A549 (cell line): ENCODE measurements around the gene AGFG1. TPM values are rescaled to one million over a fixed set of nuclear protein-coding genes. Genes with fewer than 3 reads are reported as not detected.
A peak's percentile ranks its signal among the peaks of the same experiment; 100 is the strongest.

Experiments
- ATAC-seq, 2 experiments: fragments of 200-7000 bp in 1 of 2; fragments of >200 bp in 1 of 2; cut with Nextera tagmentation in 1 of 2; cut with Tn5 transposase in 1 of 2; 3 replicates each; pipeline versions ENCODE4 v1.8.0 to v1.9.1; 2018 to 2020; ENCODE audit warnings: mild to moderate bottlenecking in 1 of 2, moderate library complexity in 1 of 2
- CTCF ChIA-PET: fragments of 300-600 bp; sonication (Branson Sonifier 250); formaldehyde crosslinking; extraction: SDS; loops from one replicate; lab custom pipeline; 2021; ENCODE audit warnings: antibody characterized with exemption, inconsistent platforms; lab: Yijun Ruan, JAX
- POLR2A ChIA-PET: fragments of 350-600 bp; formaldehyde crosslinking; extraction: SDS; loops from one replicate; lab custom pipeline; 2021; ENCODE audit warnings: antibody characterized with exemption, inconsistent platforms; lab: Yijun Ruan, JAX
- DNase-seq, 2 experiments: peaks; one replicate each; pipeline versions ENCODE4 v3.0.0 to v3.0.0-alpha.2; 2011 to 2016; ENCODE audit warnings: low read depth in 1 of 2, low spot score in 1 of 2
- FAIRE-seq: peaks from 2 replicates; lab custom pipeline; 2011; peaks lifted over from hg19 to GRCh38; lab: Jason Lieb, UNC
- H3K27ac ChIP-seq, 2 experiments: fragments of >200 bp; sonication (Bioruptor Twin); formaldehyde crosslinking; 3 replicates each; pipeline ENCODE4 v1.5.1; 2016 to 2017
- H3K4me1 ChIP-seq: fragments of >200 bp; sonication (Bioruptor Twin); formaldehyde crosslinking; 3 replicates; pipeline ENCODE4 v1.6.1; 2016
- H3K4me2 ChIP-seq: fragments of >200 bp; sonication (Bioruptor Twin); formaldehyde crosslinking; 3 replicates; pipeline ENCODE4 v1.6.1; 2016
- H3K4me3 ChIP-seq: fragments of >200 bp; sonication (Bioruptor Twin); formaldehyde crosslinking; 3 replicates; pipeline ENCODE4 v1.5.1; 2016
- H3K9me3 ChIP-seq: fragments of >200 bp; sonication (Bioruptor Twin); formaldehyde crosslinking; 3 replicates; pipeline ENCODE4 v1.6.1; 2016
- CEBPB ChIP-seq, 2 experiments: fragments of >200 bp in 1 of 2; sonication (Bioruptor Twin) in 1 of 2; formaldehyde crosslinking in 1 of 2; IDR thresholded peaks; 2 replicates each; pipeline ENCODE4 v1.6.1; 2012 to 2016
- CTCF ChIP-seq: fragments of >200 bp; sonication (Bioruptor Twin); formaldehyde crosslinking; IDR thresholded peaks from 3 replicates; pipeline ENCODE4 v1.5.1; 2016
- EHF ChIP-seq: fragments of 250-450 bp; sonication (Bioruptor Pico); IDR thresholded peaks from 2 replicates; pipeline ENCODE4 v1.5.0; 2020; ENCODE audit warnings: mild to moderate bottlenecking
- EP300 ChIP-seq, 2 experiments: fragments of >200 bp; sonication (Bioruptor Twin); formaldehyde crosslinking; IDR thresholded peaks; 2 replicates in 1 of 2; 3 replicates in 1 of 2; pipeline ENCODE4 v1.6.1; 2016 to 2017
- ESRRA ChIP-seq: fragments of 150-350 bp; IDR thresholded peaks from 2 replicates; pipeline ENCODE4 v1.6.1; 2014; ENCODE audit warnings: mild to moderate bottlenecking, low read length, borderline replicate concordance
- FOSL2 ChIP-seq, 2 experiments: fragments of 450-650 bp in 1 of 2; fragments of >200 bp in 1 of 2; sonication (Bioruptor Twin) in 1 of 2; formaldehyde crosslinking; IDR thresholded peaks; 2 replicates each; pipeline versions ENCODE4 v1.5.0 to v1.6.1; 2016 to 2020; ENCODE audit warnings: mild to moderate bottlenecking in 1 of 2, moderate library complexity in 1 of 2
- FOXS1 ChIP-seq: fragments of 250-450 bp; sonication (Bioruptor Pico); IDR thresholded peaks from 2 replicates; pipeline ENCODE4 v1.5.0; 2020; ENCODE audit warnings: mild to moderate bottlenecking, moderate library complexity
- GATA3 ChIP-seq: IDR thresholded peaks from 2 replicates; pipeline ENCODE4 v1.6.1; 2012; ENCODE audit warnings: borderline replicate concordance
- HOXA7 ChIP-seq: fragments of 250-450 bp; sonication (Bioruptor Pico); IDR thresholded peaks from 2 replicates; pipeline ENCODE4 v1.5.0; 2020; ENCODE audit warnings: mild to moderate bottlenecking, moderate library complexity
- HOXB13 ChIP-seq: fragments of 250-450 bp; sonication (Bioruptor Pico); IDR thresholded peaks from 2 replicates; pipeline ENCODE4 v1.5.0; 2020; ENCODE audit warnings: low read depth, mild to moderate bottlenecking, moderate library complexity
- HOXB5 ChIP-seq: fragments of 250-450 bp; sonication (Bioruptor Pico); IDR thresholded peaks from 2 replicates; pipeline ENCODE4 v1.5.0; 2020; ENCODE audit warnings: mild to moderate bottlenecking, moderate library complexity
- KDM1A ChIP-seq: fragments of 200-600 bp; sonication (generic); IDR thresholded peaks from 2 replicates; pipeline ENCODE4 v1.6.1; 2016; ENCODE audit warnings: low read depth, mild to moderate bottlenecking
- KDM5A ChIP-seq: fragments of 200-600 bp; sonication (generic); IDR thresholded peaks from 2 replicates; pipeline ENCODE4 v1.6.1; 2016; ENCODE audit warnings: antibody characterized with exemption, mild to moderate bottlenecking
- MAZ ChIP-seq: fragments of 150-350 bp; IDR thresholded peaks from 2 replicates; pipeline ENCODE4 v1.6.1; 2014; ENCODE audit warnings: antibody characterized with exemption, low read depth, low read length, borderline replicate concordance
- PHF8 ChIP-seq: fragments of 200-600 bp; sonication (generic); IDR thresholded peaks from 2 replicates; pipeline ENCODE4 v1.6.1; 2016; ENCODE audit warnings: low read depth, mild to moderate bottlenecking, antibody characterized with exemption, moderate library complexity, borderline replicate concordance
- RARB ChIP-seq: fragments of 250-450 bp; sonication (Bioruptor Pico); IDR thresholded peaks from 2 replicates; pipeline ENCODE4 v1.8.0; 2021; ENCODE audit warnings: mild to moderate bottlenecking, moderate library complexity
- RNF2 ChIP-seq: fragments of 200-600 bp; sonication (generic); IDR thresholded peaks from 2 replicates; pipeline ENCODE4 v1.6.1; 2016; ENCODE audit warnings: low read depth, mild to moderate bottlenecking, antibody characterized with exemption, moderate library complexity, borderline replicate concordance
- SMC3 ChIP-seq: fragments of >200 bp; sonication (Bioruptor Twin); formaldehyde crosslinking; IDR thresholded peaks from 3 replicates; pipeline ENCODE4 v1.6.1; 2018; ENCODE audit warnings: inconsistent platforms
- SREBF2 ChIP-seq: fragments of 450-650 bp; IDR thresholded peaks from 2 replicates; pipeline ENCODE4 v1.6.1; 2014; ENCODE audit warnings: mild to moderate bottlenecking, moderate library complexity
- TP53 ChIP-seq: fragments of 250-450 bp; sonication (Bioruptor Pico); IDR thresholded peaks from 2 replicates; pipeline ENCODE4 v1.5.0; 2021; ENCODE audit warnings: mild to moderate bottlenecking, moderate library complexity
- ZC3H11A ChIP-seq: fragments of 450-650 bp; IDR thresholded peaks from 2 replicates; pipeline ENCODE4 v1.6.1; 2014; ENCODE audit warnings: antibody characterized with exemption, mild to moderate bottlenecking
- WGBS: methylation state at CpG from one replicate; pipeline ENCODE4 v1.1.6; 2017; ENCODE audit errors: missing lambda C conversion rate; 5-methylcytosine and 5-hydroxymethylcytosine counted together
- polyA plus RNA-seq, 4 experiments: library from polyadenylated mRNA; depleted of rRNA in 3 of 4; stranded (reverse); fragments of >200 nt; fragmentation: RNase III in 1 of 4; extraction: RNeasy Plus Mini Kit Qiagen cat#74134 plus additional on column Dnase treatment in 1 of 4; gene quantifications; 2 replicates in 3 of 4; 3 replicates in 1 of 4; pipeline ENCODE4 v1.2.3, GENCODE V29; 2011 to 2017
- TF ChIP-seq, protein P1 (sequence below): IDR thresholded peaks from 2 replicates; pipeline ENCODE4 v1.6.1; 2012
- TF ChIP-seq, protein P2 (sequence below): fragments of 250-450 bp; sonication (Bioruptor Pico); IDR thresholded peaks from 2 replicates; pipeline ENCODE4 v1.5.0; 2020; ENCODE audit warnings: low read depth, mild to moderate bottlenecking, moderate library complexity

Gene AGFG1
- polyA plus RNA-seq, 2 of the 4 experiments (the other 2 are of a cell fraction): 96.9 to 384 TPM

DNA sequence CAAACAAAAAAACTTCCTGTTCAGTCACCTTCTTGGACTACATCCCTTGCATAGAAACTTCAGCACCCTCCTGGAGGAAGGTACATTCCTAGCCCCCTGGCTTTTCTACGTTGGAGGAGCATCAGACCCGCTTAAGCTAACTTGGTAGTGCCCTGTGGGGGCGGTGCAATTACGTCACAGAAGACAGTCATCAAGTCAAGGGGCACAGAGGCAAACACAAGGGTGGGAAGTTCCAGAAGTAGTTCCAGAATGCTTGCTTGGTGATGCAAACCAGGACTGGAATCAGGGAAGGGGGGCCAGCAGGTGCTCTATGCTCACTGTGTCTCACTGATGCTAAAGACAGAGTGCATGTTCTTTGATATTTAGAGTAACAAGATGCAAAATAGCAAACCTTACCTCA, 15.2 kb upstream of the AGFG1 start:
- FAIRE-seq: no peak
- peak; percentile 33 to 58; a peak in 4 of 6 replicates for ATAC-seq
- CTCF ChIA-PET: interaction anchor here (1.2 to 1.5 kb wide), 3 partner anchors 16 to 51 kb away, joined by 3 to 4 read pairs (median 3); no protein-coding TSS in a partner anchor
- H3K9me3 ChIP-seq: no peaks in the 10 kb centered on the region
- 39% methylated on average over 4 of the region's 4 CpGs for whole genome bisulfite sequencing
- no peak overlapping the region for H3K4me3 ChIP-seq
- POLR2A ChIA-PET: interaction anchor here (0.6 kb wide), 1 partner anchor 12 kb away, joined by 5 read pairs; no protein-coding TSS in a partner anchor
- TF ChIP-seq MAZ: no peak
- 0 out of 4 replicates have a peak, but pooled peaks of 1 of the 2 experiments have one; percentile 32 for TF ChIP-seq CEBPB (IDR thresholded peaks at IDR 0.05)
- TF ChIP-seq HOXB5 (CRISPR knock-in tag): no peak
- no peak for TF ChIP-seq FOSL2 (IDR thresholded peaks at IDR 0.05)
- peak; percentile 44; the same call in 1 of the 2 replicates for TF ChIP-seq FOSL2 (CRISPR knock-in tag; IDR thresholded peaks at IDR 0.05)
- peak overlapping the region; percentile 54 to 82 for H3K27ac ChIP-seq
- peak in 1 of 2 experiments; percentile 77 for DNase-seq
- H3K4me2 ChIP-seq: peak overlapping the region; percentile 40
- peaks cover 61% of the 10 kb centered on the region for H3K4me1 ChIP-seq

DNA sequence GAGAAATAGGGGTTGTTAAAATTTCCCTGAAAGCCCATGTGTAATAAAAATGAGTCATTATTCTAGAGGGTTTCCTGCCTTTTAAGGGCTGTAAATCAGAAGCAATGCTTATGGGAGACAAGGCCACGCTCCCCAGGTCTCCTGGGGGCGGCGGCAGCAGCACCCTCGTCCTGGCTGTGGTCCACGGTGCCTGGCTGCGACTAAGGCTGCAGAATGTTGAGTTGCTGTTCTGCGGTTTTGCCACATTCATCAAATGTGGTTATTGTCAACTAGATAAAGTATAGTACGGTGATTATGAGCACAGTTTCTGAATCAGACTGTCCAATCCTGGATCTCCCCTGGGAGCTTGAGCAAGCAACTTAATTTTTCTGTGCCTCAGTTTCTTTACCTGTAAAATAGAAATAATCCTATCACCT, 11.9 kb upstream of the AGFG1 start:
- WGBS: 43% methylated on average over 8 of the region's 8 CpGs

DNA sequence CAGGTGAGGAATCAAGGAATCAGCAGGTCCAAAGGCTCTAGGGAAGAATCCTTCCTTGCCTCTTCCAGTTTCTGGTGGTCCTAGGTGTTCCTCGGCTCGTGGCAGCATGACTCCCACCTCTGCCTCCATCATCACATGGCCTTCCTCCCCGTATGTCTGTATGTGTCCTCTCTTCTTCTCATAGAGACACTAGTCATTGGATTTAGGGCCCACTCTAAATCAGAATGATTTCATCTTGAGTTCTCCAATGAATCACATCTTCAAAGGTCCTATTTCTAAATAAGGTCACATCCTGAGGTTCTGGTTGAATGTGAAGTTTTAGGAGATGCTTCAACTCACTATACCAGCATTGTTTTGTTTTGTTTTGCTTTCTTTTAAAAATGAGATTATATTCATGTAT, 11.1 kb upstream of the AGFG1 start:
- no peak for ATAC-seq
- TF ChIP-seq SMC3 (no peak), ESRRA (no peak), CEBPB (IDR thresholded peaks at IDR 0.05) (no peak), GATA3 (no peak), ZC3H11A (no peak), KDM1A (no peak), EP300 (IDR thresholded peaks at IDR 0.05) (no peak), TP53 (CRISPR knock-in tag) (no peak), HOXA7 (CRISPR knock-in tag) (no peak), RNF2 (no peak), EHF (CRISPR knock-in tag) (no peak), RARB (CRISPR knock-in tag) (no peak), KDM5A (no peak), FOXS1 (CRISPR knock-in tag) (no peak), PHF8 (no peak), SREBF2 (no peak), MAZ (no peak)
- TF ChIP-seq, protein P1, sequence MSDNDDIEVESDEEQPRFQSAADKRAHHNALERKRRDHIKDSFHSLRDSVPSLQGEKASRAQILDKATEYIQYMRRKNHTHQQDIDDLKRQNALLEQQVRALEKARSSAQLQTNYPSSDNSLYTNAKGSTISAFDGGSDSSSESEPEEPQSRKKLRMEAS: no peak
- TF ChIP-seq, protein P2, sequence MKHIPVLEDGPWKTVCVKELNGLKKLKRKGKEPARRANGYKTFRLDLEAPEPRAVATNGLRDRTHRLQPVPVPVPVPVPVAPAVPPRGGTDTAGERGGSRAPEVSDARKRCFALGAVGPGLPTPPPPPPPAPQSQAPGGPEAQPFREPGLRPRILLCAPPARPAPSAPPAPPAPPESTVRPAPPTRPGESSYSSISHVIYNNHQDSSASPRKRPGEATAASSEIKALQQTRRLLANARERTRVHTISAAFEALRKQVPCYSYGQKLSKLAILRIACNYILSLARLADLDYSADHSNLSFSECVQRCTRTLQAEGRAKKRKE: no peak
- Histone ChIP-seq H3K4me1 (peaks cover 76% of the 10 kb centered on the region), H3K9me3 (no peaks in the 10 kb centered on the region), H3K4me2 (peak overlapping the region; percentile 18; the same call in 1 of the 3 replicates), H3K27ac (peak overlapping the region; percentile 23 to 79; a peak in 5 of 6 replicates), H3K4me3 (no peak overlapping the region)
- CTCF ChIA-PET: no interaction called here
- no peak for DNase-seq
- WGBS: 86% methylated on average over 3 of the region's 3 CpGs
- no peak for FAIRE-seq
- POLR2A ChIA-PET: no interaction called here

More for the DNA sequence above, 11.9 kb upstream of the AGFG1 start:
- Histone ChIP-seq H3K4me3 (no peak overlapping the region), H3K9me3 (no peaks in the 10 kb centered on the region), H3K27ac (peak overlapping the region; percentile 23 to 79; a peak in 5 of 6 replicates), H3K4me2 (peak overlapping the region; percentile 18), H3K4me1 (peaks cover 71% of the 10 kb centered on the region)
- FAIRE-seq (no peak), ATAC-seq (peak in 1 of 2 experiments; percentile 33; a peak in 2 of 6 replicates), DNase-seq (no peak)
- ChIA-PET CTCF (no interaction called here), POLR2A (no interaction called here)
- TF ChIP-seq HOXB13 (CRISPR knock-in tag) (no peak), FOSL2 (IDR thresholded peaks at IDR 0.05) (no peak), FOSL2 (CRISPR knock-in tag; IDR thresholded peaks at IDR 0.05) (0 out of 2 replicates have a peak, but pooled peaks have one; percentile 14), CTCF (no peak), FOXS1 (CRISPR knock-in tag) (no peak), CEBPB (IDR thresholded peaks at IDR 0.05) (no peak)
- TF ChIP-seq, protein P1: 0 out of 2 replicates have a peak, but pooled peaks have one; percentile 29
